ENCODE measurements around the gene EIF2D.

DNA sequence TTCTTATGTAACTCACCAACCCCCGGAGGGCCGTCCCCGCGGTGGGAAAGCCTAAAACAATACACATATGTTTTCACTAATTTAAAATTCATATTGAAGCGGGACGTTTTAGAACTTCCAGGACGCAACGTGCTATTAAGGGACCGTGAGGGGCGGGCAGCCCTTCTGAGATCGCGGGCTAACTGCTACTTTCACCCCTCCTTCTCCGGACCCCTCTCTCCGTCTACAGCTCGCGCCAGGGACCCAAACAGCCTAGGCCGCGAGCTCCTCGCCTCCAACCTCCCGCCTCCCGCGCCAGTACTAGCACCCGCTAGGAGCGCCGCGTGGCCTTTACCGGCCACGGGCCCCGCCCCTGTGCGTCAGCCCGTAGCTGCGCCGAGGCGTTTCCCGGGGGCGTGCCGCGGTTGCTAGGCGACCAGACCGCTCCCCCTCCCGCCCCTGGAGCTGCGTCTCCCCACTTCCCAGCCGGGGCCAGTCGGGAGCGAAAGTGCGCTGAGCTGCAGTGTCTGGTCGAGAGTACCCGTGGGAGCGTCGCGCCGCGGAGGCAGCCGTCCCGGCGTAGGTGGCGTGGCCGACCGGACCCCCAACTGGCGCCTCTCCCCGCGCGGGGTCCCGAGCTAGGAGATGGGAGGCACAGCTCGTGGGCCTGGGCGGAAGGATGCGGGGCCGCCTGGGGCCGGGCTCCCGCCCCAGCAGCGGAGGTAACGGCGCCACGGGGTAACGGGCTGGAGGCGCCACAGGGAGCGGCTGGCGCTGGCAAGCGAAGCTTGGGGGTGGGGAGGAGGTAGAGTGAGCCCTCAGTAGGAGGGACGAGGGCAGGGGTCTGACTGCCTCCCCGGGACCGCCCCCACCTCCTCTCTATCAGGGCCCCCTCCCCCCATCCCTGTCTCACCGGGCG lies 23.1 kb upstream of the EIF2D start, which contains the start of gene DYRK3:
- peak; percentile 45; the same call in 1 of the 2 replicates for TF ChIP-seq TAF1 (IDR thresholded peaks at IDR 0.05; ENCODE audit: borderline replicate concordance, insufficient read depth, low read length)
- peak; percentile 75 for TF ChIP-seq POLR2AphosphoS5 (IDR thresholded peaks at IDR 0.05; ENCODE audit: low read depth, low read length)
- peak; percentile 89; the same call in 1 of the 2 replicates for TF ChIP-seq SIN3A (IDR thresholded peaks at IDR 0.05; ENCODE audit: borderline replicate concordance, insufficient read depth, low read length)
- TF ChIP-seq FOXP2 (optimal IDR thresholded peaks at IDR 0.05; ENCODE audit: borderline replicate concordance, extremely low read depth, extremely low read length, insufficient read depth): peak; percentile 92

Data from PFSK-1 (cell line).